ENCODE results near the gene CGB5.

GRCh38 chr19:49014123-49014869 lies 29.4 kb upstream of the CGB5 start:
- no peak for TF ChIP-seq POLR2A (IDR thresholded peaks at IDR 0.05)
- no peak for TF ChIP-seq CTCF (IDR thresholded peaks at IDR 0.05)

Data from breast epithelium (tissue), 3 donors.